WTC11 (cell line): ENCODE data around the gene PDCD6IP.

Experiments
- CTCF ChIP-seq: fragments of 200-600 bp; IDR thresholded peaks from 2 replicates; pipeline ENCODE4 v1.8.0; 2022; ENCODE audit warnings: antibody characterized with exemption
- MYBL2 ChIP-seq: sonication (generic); formaldehyde crosslinking; IDR thresholded peaks from 2 replicates; pipeline ENCODE4 v1.8.1; 2023; ENCODE audit warnings: mild to moderate bottlenecking, moderate library complexity, missing genetic modification reagents

- TF ChIP-seq CTCF: no peak
- TF ChIP-seq MYBL2 (CRISPR knock-in tag): no peak
Measured at GRCh38 chr3:33829720-33830119, 31.3 kb downstream of the PDCD6IP start.
